ENCODE results near the gene GRIP1. TPM values are rescaled to one million over a fixed set of nuclear protein-coding genes. Genes with fewer than 3 reads are reported as not detected.

GRIP1 gene
- total RNA-seq, 2 experiments from 2014 or later = 0.53 to 2.4 TPM

GRCh38 chr12:66393890-66394289, 285.0 kb downstream of the GRIP1 start:
- Mint-ChIP-seq H3K4me1 (peaks cover 15% of the 10 kb centered on the region), H3K27me3 (no peaks in the 10 kb centered on the region), H3K27ac (no peak overlapping the region), H3K4me3 (no peak overlapping the region), H3K36me3 (ENCODE audit: low read depth) (no peaks in the 10 kb centered on the region), H3K9me3 (ENCODE audit: low read depth) (no peaks in the 10 kb centered on the region)
- DNase-seq (no peak), ATAC-seq (peak; percentile 36)
- intact Hi-C loops (cut with DNase I, micrococcal nuclease) = no loop called here
- ChIA-PET POLR2A (interaction anchor here (0.6 kb wide), 1 partner anchor 52 kb away, joined by 3 read pairs; no protein-coding TSS in a partner anchor), CTCF (interaction anchor here (1.0 kb wide), 1 partner anchor 10 kb away, joined by 3 read pairs; no protein-coding TSS in a partner anchor)

GRCh38 chr12:66392266-66392915, 286.5 kb downstream of the GRIP1 start:
- no peak for ATAC-seq
- ChIA-PET POLR2A (no interaction called here), CTCF (no interaction called here)
- Mint-ChIP-seq H3K9me3 (ENCODE audit: low read depth) (no peaks in the 10 kb centered on the region), H3K27ac (no peak overlapping the region), H3K4me1 (peaks cover 15% of the 10 kb centered on the region), H3K4me3 (no peak overlapping the region), H3K36me3 (ENCODE audit: low read depth) (peaks cover 2% of the 10 kb centered on the region), H3K27me3 (no peaks in the 10 kb centered on the region)
- intact Hi-C loops (cut with DNase I, micrococcal nuclease) = no loop called here
- no peak for DNase-seq

- DNase-seq = no peak
- Mint-ChIP-seq H3K36me3 (ENCODE audit: low read depth) (peaks cover 9% of the 10 kb centered on the region), H3K4me1 (peaks cover 3% of the 10 kb centered on the region), H3K4me3 (no peak overlapping the region), H3K9me3 (ENCODE audit: low read depth) (no peaks in the 10 kb centered on the region), H3K27ac (no peak overlapping the region), H3K27me3 (no peaks in the 10 kb centered on the region)
- intact Hi-C loops (cut with DNase I, micrococcal nuclease) = no loop called here
- POLR2A ChIA-PET = no interaction called here
- ATAC-seq = no peak
- CTCF ChIA-PET = no interaction called here
These were observed 290.4 kb downstream of the GRIP1 start for GRCh38 chr12:66388517-66388916.

GRCh38 chr12:66387117-66387516, 291.8 kb downstream of the GRIP1 start:
- ATAC-seq = no peak
- POLR2A ChIA-PET = no interaction called here
- Mint-ChIP-seq H3K36me3 (ENCODE audit: low read depth) (peaks cover 9% of the 10 kb centered on the region), H3K4me1 (no peaks in the 10 kb centered on the region), H3K9me3 (ENCODE audit: low read depth) (no peaks in the 10 kb centered on the region), H3K27me3 (no peaks in the 10 kb centered on the region), H3K4me3 (no peak overlapping the region), H3K27ac (no peak overlapping the region)
- DNase-seq = no peak
- intact Hi-C loops (cut with DNase I, micrococcal nuclease) = no loop called here
- CTCF ChIA-PET = no interaction called here

- POLR2A ChIA-PET = no interaction called here
- no peak for ATAC-seq
- H3K36me3 Mint-ChIP-seq (ENCODE audit: low read depth) = peaks cover 5% of the 10 kb centered on the region
- H3K4me1 Mint-ChIP-seq = no peaks in the 10 kb centered on the region
- no peak overlapping the region for H3K27ac Mint-ChIP-seq
- CTCF ChIA-PET = no interaction called here
- no peaks in the 10 kb centered on the region for H3K27me3 Mint-ChIP-seq
- no peak for DNase-seq
- H3K4me3 Mint-ChIP-seq = no peak overlapping the region
- H3K9me3 Mint-ChIP-seq (ENCODE audit: low read depth) = no peaks in the 10 kb centered on the region
- intact Hi-C loops (cut with DNase I, micrococcal nuclease) = no loop called here
These were observed 297.9 kb downstream of the GRIP1 start for GRCh38 chr12:66380769-66381535.

- ChIA-PET POLR2A (no interaction called here), CTCF (no interaction called here)
- ATAC-seq (no peak), DNase-seq (no peak)
- Mint-ChIP-seq H3K4me1 (no peaks in the 10 kb centered on the region), H3K27me3 (no peaks in the 10 kb centered on the region), H3K36me3 (ENCODE audit: low read depth) (peaks cover 5% of the 10 kb centered on the region), H3K27ac (no peak overlapping the region), H3K9me3 (ENCODE audit: low read depth) (no peaks in the 10 kb centered on the region), H3K4me3 (no peak overlapping the region)
- intact Hi-C loops (cut with DNase I, micrococcal nuclease) = no loop called here
These were observed 299.3 kb downstream of the GRIP1 start for GRCh38 chr12:66379616-66380015.

GRCh38 chr12:66375560-66375959, 303.3 kb downstream of the GRIP1 start:
- intact Hi-C loops (cut with DNase I, micrococcal nuclease) = no loop called here
- POLR2A ChIA-PET = no interaction called here

GRCh38 chr12:66371982-66372381, 306.9 kb downstream of the GRIP1 start:
- POLR2A ChIA-PET = no interaction called here
- H3K27ac Mint-ChIP-seq = no peak overlapping the region
- no peak overlapping the region for H3K4me3 Mint-ChIP-seq
- no peaks in the 10 kb centered on the region for H3K27me3 Mint-ChIP-seq
- peaks cover 9% of the 10 kb centered on the region for H3K36me3 Mint-ChIP-seq (ENCODE audit: low read depth)
- intact Hi-C loops (cut with DNase I, micrococcal nuclease) = no loop called here
- CTCF ChIA-PET = interaction anchor here (0.9 kb wide), 2 partner anchors 12 to 19 kb away, joined by 3 to 4 read pairs; no protein-coding TSS in a partner anchor
- ATAC-seq (no peak), DNase-seq (no peak)
- no peaks in the 10 kb centered on the region for H3K4me1 Mint-ChIP-seq
- H3K9me3 Mint-ChIP-seq (ENCODE audit: low read depth) = no peaks in the 10 kb centered on the region

More at GRCh38 chr12:66375560-66375959, 303.3 kb downstream of the GRIP1 start:
- no peak for ATAC-seq
- no peaks in the 10 kb centered on the region for H3K9me3 Mint-ChIP-seq (ENCODE audit: low read depth)
- CTCF ChIA-PET = interaction anchor here (0.6 to 1.3 kb wide), 5 partner anchors 8 to 990 kb away, joined by 3 to 4 read pairs (median 3); no protein-coding TSS in a partner anchor
- no peaks in the 10 kb centered on the region for H3K27me3 Mint-ChIP-seq
- DNase-seq = no peak
- peaks cover 5% of the 10 kb centered on the region for H3K36me3 Mint-ChIP-seq (ENCODE audit: low read depth)
- H3K4me1 Mint-ChIP-seq = no peaks in the 10 kb centered on the region
- no peak overlapping the region for H3K27ac Mint-ChIP-seq
- H3K4me3 Mint-ChIP-seq = no peak overlapping the region

- DNase-seq (no peak), ATAC-seq (no peak)
- ChIA-PET CTCF (interaction anchor here (0.6 to 0.9 kb wide), 2 partner anchors 13 to 17 kb away, joined by 3 to 4 read pairs; no protein-coding TSS in a partner anchor), POLR2A (no interaction called here)
- H3K27ac Mint-ChIP-seq = no peak overlapping the region
- no peak overlapping the region for H3K4me3 Mint-ChIP-seq
- intact Hi-C loops (cut with DNase I, micrococcal nuclease) = no loop called here
- H3K27me3 Mint-ChIP-seq = no peaks in the 10 kb centered on the region
- H3K9me3 Mint-ChIP-seq (ENCODE audit: low read depth) = no peaks in the 10 kb centered on the region
- no peaks in the 10 kb centered on the region for H3K4me1 Mint-ChIP-seq
- H3K36me3 Mint-ChIP-seq (ENCODE audit: low read depth) = peaks cover 8% of the 10 kb centered on the region
These were observed 311.7 kb downstream of the GRIP1 start for GRCh38 chr12:66367015-66367667.

GRCh38 chr12:66365718-66366490, 313.0 kb downstream of the GRIP1 start:
- no peaks in the 10 kb centered on the region for H3K27me3 Mint-ChIP-seq
- H3K27ac Mint-ChIP-seq = no peak overlapping the region
- ChIA-PET CTCF (interaction anchor here (0.6 to 0.9 kb wide), 2 partner anchors 12 to 787 kb away, joined by 3 to 5 read pairs; no protein-coding TSS in a partner anchor), POLR2A (no interaction called here)
- H3K36me3 Mint-ChIP-seq (ENCODE audit: low read depth) = peaks cover 8% of the 10 kb centered on the region
- no peaks in the 10 kb centered on the region for H3K9me3 Mint-ChIP-seq (ENCODE audit: low read depth)
- H3K4me3 Mint-ChIP-seq = no peak overlapping the region
- no peaks in the 10 kb centered on the region for H3K4me1 Mint-ChIP-seq
- no peak for DNase-seq
- ATAC-seq = no peak
- intact Hi-C loops (cut with DNase I, micrococcal nuclease) = no loop called here

- Mint-ChIP-seq H3K4me1 (no peaks in the 10 kb centered on the region), H3K4me3 (no peak overlapping the region), H3K27ac (no peak overlapping the region), H3K36me3 (ENCODE audit: low read depth) (peaks cover 4% of the 10 kb centered on the region), H3K27me3 (no peaks in the 10 kb centered on the region), H3K9me3 (ENCODE audit: low read depth) (no peaks in the 10 kb centered on the region)
- intact Hi-C loops (cut with DNase I, micrococcal nuclease) = no loop called here
- ChIA-PET POLR2A (interaction anchor here (0.8 kb wide), 1 partner anchor 103 kb away, joined by 6 read pairs; no protein-coding TSS in a partner anchor), CTCF (interaction anchor here (0.6 to 1.7 kb wide), 4 partner anchors 9 to 124 kb away, joined by 3 read pairs; no protein-coding TSS in a partner anchor)
- no peak for DNase-seq
- no peak for ATAC-seq
These were observed 317.2 kb downstream of the GRIP1 start for GRCh38 chr12:66361703-66362102.
